ENCODE data around the gene RHEBL1.

DNA sequence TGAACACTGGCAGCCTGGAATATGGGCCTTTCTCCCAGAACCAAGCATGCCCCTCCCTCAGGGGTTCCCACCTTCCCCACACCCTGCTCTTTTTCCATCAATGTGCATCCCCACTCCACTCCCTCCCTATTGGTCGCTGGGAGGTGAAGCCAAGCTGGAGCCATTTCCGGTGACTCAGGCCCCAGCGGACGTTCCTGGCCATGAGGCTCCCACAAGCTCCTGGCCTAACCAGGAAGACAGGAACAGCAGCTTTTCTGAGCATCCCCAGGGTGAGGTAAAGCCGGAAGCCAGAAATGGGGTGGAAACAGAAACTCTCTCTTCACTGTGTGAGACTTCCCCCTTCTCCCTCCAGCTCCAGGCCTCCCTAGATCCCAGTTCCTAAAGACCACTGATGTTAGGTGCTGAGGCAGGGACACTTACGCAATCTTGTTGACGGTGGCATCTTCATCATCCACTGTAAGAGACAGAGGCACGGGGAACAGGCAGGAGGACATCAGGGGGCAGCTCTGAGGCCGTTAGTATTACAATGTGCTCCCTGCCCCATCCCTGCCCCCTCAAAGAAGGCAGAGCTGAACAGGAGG is 35.8 kb upstream of the RHEBL1 start:
- TF ChIP-seq POLR2A (IDR thresholded peaks at IDR 0.05), result no peak
- TF ChIP-seq, protein P1, sequence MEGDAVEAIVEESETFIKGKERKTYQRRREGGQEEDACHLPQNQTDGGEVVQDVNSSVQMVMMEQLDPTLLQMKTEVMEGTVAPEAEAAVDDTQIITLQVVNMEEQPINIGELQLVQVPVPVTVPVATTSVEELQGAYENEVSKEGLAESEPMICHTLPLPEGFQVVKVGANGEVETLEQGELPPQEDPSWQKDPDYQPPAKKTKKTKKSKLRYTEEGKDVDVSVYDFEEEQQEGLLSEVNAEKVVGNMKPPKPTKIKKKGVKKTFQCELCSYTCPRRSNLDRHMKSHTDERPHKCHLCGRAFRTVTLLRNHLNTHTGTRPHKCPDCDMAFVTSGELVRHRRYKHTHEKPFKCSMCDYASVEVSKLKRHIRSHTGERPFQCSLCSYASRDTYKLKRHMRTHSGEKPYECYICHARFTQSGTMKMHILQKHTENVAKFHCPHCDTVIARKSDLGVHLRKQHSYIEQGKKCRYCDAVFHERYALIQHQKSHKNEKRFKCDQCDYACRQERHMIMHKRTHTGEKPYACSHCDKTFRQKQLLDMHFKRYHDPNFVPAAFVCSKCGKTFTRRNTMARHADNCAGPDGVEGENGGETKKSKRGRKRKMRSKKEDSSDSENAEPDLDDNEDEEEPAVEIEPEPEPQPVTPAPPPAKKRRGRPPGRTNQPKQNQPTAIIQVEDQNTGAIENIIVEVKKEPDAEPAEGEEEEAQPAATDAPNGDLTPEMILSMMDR (IDR thresholded peaks at IDR 0.05), result no peak

Data from suprapubic skin (tissue), 3 donors.